DMS 273 treated with DMSO at 0.1 percent for 48 hours (cell line): ENCODE results near the gene PRSS56.

ENCODE experiments used
- DNase-seq: peaks from one replicate; lab custom pipeline; 2025; lab: John Stamatoyannopoulos, UW

Gene PRSS56

DNA sequence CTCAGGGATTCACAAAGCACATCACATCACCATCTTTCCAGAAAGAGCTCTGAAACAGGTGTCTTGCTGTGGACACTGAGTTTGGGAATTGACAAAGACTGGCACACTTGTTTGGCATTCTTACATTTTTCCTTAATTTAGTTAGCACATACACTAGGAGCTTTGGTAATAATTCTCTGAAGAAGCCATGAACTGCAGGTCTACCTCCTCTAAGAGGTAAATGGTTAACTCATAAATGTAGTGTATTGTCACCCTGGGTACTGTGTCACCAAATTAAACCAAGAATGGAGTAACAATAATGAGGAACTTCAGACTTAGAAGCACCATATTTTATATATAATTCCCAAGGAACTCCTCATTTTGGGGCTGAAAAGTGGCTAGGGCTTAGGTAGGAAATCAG, 52.9 kb downstream of the PRSS56 start:
- no peak for DNase-seq

DNA sequence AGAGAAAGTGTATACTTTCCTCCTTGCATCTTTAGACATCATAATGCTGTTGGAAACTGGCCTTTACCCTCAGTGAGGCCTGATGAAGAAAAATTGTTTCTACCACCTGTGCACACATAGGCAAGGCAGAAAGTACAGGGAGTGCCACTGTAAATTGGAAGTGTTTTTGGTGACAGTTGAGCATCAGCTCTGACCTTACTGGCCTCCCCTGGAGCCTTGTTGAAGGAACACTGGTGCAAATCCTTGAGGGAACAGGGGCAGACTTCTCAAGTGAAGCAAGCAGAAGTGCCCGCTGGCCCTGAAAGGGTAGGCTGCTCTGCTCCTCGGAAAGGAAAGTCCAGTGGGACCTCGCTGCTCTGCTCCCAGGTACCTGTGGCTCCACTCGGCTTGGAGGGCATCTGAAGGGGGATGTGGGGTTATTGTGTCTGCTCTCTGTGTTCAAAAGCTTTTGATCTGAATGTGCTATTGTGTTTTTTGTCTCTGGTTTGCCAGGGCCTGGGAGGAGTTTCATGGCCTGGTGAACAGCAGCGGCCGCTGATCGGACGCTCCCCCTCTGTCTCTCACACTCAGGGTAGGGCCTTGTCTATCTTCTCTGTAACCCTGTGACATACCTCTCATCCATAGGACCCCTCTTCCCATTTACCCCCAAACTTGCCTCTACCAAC, 53.7 kb downstream of the PRSS56 start:
- no peak for DNase-seq

DNA sequence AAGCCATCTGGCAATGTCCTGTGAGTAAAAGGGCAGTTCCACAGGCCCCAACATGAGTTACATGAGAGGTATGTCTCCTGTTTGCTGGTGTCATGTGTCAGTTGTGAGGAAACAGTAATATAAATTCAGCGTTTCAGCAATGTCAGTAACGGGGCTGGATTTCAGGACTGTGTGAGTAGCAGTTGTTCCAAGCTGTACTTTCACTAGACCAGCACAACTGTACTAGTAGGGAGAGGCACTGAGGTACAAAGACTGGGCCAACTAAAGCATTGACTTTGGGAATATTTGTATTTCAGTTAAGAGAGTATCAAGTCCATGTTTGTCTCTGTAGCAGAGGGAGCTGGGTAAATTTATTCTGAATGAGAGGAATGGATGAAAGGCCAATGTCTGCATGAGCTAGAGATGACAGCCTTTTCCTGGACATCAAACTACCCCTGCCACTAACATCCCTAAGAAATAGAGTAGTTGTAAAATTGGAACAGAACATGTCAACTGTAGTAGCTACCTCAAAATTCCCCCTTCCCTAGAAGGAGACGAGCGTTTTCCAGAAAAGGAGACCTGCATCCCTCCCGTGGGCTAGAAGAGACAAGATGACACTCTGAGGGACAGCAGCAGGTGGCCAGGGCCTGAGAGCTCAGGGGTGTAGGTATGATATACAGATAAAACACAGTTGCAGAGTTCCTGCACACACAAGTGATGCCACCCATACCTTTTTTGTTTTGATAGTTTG, 54.7 kb downstream of the PRSS56 start:
- no peak for DNase-seq
